ENCODE measurements around the gene INO80.
"Not testable (repeated sequence)": the region's sequence is repeated elsewhere in the genome, so short reads cannot be mapped to it uniquely, and the experiment has no call there.

Gene INO80, protein sequence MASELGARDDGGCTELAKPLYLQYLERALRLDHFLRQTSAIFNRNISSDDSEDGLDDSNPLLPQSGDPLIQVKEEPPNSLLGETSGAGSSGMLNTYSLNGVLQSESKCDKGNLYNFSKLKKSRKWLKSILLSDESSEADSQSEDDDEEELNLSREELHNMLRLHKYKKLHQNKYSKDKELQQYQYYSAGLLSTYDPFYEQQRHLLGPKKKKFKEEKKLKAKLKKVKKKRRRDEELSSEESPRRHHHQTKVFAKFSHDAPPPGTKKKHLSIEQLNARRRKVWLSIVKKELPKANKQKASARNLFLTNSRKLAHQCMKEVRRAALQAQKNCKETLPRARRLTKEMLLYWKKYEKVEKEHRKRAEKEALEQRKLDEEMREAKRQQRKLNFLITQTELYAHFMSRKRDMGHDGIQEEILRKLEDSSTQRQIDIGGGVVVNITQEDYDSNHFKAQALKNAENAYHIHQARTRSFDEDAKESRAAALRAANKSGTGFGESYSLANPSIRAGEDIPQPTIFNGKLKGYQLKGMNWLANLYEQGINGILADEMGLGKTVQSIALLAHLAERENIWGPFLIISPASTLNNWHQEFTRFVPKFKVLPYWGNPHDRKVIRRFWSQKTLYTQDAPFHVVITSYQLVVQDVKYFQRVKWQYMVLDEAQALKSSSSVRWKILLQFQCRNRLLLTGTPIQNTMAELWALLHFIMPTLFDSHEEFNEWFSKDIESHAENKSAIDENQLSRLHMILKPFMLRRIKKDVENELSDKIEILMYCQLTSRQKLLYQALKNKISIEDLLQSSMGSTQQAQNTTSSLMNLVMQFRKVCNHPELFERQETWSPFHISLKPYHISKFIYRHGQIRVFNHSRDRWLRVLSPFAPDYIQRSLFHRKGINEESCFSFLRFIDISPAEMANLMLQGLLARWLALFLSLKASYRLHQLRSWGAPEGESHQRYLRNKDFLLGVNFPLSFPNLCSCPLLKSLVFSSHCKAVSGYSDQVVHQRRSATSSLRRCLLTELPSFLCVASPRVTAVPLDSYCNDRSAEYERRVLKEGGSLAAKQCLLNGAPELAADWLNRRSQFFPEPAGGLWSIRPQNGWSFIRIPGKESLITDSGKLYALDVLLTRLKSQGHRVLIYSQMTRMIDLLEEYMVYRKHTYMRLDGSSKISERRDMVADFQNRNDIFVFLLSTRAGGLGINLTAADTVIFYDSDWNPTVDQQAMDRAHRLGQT (N-terminal part only)

GRCh38 chr15:41116116-41116961, at the start of gene INO80:
Gene INO80 (minus strand): TSS chr15:41116280. CDS start chr15:41096310, 19,970 bp downstream.
- DNase-seq, result peak; percentile 87

DNA sequence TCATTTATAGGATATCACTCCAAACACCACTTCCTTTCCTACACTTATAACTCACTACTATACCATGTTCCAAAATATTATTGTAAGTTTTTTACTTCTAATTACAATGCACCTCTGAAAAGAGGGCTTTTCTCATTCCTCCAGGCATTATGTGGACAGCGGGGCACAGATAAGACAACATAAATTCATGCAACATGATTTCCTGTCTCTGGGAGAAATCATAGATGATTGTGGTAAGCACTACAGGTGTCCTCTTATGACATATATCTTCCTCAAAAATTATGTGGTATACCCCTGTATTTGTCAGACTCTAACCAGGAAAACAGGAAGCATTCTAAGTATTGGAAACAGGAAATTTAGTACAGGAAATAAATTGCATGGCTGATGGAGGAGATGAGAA, 45.7 kb upstream of the INO80 start:
- DNase-seq, result no peak

DNA sequence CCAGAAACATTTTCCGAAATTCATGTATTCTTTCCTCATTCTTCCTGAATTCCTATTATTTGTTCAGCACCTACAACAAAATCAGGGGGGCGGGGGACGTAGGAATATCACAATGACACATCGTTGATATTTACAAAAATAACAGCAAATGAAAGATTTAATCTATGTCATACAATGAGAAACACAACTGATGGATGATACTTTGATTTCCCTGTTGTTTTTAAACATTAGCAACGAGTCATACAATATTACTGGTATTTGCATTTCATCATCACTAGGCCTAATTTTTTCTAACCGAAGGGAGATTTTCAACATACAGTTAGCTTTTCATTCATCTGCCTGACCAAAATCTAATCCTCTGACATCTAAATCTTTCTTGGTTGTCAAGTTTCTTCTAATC, 45.3 kb upstream of the INO80 start:
- no peak for DNase-seq

DNA sequence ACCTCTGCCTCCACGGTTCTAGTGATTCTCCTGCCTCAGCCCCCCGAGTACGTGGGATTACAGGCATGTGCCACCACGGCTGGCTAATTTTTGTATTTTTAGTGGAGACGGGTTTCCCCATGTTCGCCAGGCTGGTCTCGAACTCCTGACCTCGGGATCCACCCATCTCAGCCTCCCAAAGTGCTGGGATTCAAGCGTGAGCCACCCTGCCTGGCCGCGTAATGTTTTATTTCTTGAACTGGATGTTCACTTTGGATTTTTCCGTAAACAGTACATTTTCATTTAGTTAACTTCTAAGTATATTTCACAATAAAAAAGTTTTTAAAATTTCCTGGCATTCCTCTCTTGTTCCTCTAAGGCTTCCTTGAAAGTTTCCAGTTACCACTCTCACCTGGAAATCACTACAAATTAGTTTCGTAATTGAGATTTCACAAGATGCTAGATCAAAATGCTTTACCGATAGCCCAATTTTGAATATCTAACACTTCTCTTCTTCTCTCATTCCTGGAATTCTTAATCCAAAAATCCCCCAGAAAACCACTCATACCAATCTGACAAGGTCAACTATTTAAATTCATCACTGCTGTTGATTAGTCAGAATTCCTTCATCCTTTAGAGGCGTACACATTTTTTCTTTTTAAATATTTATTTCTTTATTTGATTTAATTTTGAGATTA, 44.7 kb upstream of the INO80 start:
- DNase-seq, result no peak

DNA sequence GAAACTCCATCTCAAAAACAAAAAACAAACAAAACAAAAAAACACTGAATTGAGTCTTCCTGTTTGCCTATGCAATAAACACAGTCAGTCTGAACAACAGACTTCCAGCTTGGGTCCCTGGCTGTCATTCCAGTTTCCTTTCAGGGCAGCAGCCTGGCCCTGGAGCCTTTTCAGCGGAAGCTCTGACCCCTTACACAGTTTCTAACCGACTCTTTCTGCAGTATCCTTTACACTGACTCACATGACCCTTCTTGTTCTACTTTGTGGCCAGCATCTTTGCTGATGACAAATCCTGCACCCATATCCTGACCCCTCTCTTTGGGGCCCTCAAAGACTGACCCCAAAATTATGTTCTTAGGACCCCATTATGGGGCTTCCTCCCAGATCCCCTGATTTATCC, 38.3 kb upstream of the INO80 start:
- no peak for DNase-seq

DNA sequence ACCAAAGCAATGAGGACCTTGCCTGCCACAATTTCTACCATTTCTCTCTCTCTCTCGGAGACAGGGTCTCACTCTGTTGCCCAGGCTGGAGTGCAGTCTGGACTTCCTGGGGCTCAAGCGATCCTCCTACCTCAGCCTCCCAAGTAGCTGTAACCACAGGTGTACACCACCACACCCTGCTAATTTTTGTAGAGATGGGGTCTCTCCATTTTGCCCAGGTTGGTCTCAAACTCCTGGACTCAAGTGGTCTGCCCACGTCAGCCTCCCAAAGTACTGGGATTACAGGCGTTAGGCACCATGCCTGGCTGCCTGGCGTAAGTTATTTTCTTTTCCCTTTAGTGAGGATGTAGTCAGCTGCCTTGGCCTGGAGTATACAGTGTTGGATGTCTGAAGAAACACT, 37.7 kb upstream of the INO80 start:
- DNase-seq, result no peak

DNA sequence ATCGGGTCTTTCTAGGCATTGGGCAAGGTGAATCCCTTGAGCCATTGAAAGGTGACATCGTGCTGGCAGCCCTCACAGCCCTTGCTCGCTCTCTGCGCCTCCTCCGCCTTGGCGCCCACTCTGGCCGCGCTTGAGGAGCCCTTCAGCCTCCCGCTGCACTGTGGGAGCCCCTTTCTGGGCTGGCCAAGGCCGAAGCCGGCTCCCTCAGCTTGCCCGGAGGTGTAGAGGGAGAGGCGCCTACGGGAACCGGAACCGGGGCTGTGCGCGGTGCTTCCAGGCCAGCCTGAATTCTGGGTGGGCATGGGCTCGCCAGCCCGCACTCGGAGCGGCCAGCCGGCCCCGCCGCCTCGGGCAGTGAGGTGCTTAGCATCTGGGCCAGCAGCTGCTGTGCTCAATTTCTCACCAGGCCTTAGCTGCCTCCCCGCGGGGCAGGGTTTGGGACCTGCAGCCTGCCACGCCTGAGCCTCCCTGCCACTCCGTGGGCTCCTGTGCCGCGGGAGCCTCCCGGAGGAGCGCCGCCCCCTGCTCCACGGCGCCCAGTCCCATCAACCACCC, 35.4 kb upstream of the INO80 start:
- DNase-seq, result no peak

DNA sequence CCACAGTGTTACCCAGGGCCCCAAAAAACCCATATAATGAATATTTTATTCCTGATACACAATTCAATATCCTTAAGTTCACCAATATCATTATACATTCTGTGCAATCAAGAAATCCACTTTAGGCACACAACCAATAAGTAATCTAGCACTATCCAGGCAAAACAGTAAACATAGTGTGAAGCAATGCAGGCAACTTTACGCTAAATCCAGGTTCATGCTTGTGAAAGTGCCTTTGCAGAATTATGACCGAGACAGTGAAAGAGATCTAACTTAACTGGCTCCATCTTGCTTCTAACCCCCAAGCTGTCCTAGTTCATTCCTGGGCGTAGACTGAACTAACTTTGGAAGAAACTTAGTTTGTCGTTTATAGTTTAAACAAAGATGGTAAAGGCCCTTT, 34.2 kb upstream of the INO80 start:
- no peak for DNase-seq

DNA sequence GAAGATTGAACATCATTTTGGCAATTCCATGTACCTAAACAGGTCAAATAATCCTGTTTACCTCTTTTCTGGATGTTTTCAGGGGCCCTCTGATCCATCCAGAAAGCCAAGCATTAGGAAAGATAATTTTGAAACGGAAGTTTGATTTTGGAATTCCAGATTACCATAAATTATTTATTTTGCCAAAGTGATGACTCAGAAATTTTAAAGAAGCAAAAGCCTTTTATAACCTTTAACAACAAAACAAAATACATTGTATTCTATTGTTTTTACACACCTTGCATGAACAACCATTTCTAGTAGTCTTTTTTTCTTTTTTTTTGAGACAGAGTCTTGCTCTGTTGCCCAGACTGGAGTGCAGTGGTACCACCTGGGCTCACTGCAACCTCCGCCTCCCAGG, 32.0 kb upstream of the INO80 start:
- DNase-seq, result no peak

GRCh38 chr15:41139619-41140018, 23.5 kb upstream of the INO80 start:
- DNase-seq, result no peak

GRCh38 chr15:41139112-41139511, 23.0 kb upstream of the INO80 start:
- not testable (repeated sequence) for DNase-seq

DNA sequence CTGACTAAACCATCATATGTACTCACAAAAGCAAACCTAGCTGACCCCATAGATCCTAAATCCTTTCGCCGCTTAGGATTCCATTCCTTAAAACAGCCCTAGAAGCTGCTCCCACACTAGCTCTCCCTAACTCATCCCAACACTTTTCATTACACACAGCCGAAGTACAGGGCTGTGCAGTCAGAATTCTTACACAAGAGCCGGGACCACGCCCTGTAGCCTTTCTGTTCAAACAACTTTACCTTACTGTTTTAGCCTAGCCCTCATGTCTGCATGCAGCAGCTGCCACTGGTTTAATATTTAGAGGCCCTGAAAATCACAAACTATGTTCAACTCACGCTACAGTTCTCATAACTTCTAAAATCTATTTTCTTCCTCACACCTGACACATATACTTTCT, 19.5 kb upstream of the INO80 start:
- not testable (repeated sequence) for DNase-seq

DNA sequence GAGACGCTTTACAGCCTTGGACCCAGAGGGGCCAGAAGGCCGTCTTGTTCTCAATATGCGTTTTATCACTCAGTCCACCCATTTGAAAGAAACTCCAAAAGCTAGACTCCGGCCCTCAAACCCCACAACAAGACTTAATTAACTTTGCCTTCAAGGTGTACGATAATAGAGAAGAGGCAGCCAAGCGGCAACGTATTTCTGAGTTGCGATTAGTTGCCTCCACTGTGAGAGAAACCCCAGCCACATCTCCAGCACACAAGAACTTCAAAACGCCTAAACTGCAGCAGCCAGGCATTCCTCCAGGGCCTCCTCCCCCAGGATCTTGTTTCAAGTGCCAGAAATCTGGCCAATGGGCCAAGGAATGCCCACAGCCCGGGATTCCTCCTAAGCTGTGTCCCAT, 17.4 kb upstream of the INO80 start:
- no peak for DNase-seq

GRCh38 chr15:41132094-41132493, 16.0 kb upstream of the INO80 start:
- DNase-seq, result not testable (repeated sequence)

DNA sequence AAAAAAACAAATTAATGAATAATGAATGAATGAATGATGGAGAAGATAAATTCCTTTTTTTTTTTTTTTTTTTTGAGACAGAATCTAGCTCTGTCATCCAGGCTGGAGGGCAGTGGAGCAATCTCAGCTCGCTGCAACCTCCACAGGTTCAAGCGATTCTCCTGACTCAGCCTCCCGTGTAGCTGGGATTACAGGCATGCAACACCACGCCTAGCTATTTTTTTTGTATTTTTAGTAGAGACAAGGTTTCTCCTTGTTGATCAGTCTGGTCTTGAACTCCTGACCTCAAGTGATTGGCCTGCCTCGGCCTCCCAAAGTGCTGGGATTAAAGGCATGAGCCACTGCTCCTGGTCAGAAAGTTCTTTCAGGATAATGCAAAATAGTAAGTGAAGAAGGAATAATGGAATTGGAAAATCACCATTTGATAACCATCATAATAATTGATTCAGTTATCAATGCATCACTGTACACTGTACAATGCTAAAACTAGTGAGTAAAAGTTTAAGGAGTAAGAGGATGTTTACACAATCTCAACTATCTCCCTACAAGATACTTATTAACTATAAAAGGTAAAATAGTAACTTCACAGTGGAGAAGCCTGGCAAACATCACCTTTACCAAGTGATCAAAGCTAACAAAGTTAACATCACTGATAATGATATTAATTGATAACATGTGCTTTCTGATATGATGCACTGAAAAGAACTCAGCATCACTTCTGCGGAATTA, 12.3 kb upstream of the INO80 start:
- DNase-seq, result no peak

DNA sequence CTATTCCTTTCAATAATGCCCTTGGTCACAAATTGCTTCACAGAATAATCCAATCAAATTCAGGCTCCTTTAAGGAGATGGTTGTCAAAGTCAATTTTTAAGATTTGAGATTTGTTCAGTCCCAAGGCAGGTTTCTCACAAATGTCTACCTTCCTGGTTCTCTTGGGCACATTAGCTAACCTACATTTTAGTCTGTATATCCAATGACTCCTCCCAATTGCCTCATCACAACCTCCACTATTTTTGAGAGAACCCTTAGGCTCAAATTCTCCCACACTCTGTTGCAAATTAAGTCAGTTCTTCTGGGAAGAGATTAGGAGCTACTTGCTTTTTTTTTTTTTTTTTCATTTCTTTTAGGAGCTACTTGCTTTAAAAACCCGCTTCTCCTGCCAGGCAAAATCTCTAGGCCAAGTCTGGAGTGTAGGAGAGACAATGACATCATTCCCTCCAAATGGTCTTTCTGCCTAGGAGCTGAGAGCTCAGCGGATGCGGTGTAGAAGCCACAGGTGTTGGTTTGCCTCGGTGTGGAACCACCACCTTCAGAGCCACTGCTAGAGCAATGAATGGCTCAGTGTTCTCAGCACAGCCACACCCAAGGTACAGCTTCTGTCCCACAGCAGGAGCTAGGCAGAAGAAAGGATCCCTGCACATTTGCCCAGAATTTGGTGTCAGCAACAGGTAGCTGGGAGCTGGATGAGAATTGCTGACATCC, 10.0 kb upstream of the INO80 start:
- DNase-seq, result no peak

DNA sequence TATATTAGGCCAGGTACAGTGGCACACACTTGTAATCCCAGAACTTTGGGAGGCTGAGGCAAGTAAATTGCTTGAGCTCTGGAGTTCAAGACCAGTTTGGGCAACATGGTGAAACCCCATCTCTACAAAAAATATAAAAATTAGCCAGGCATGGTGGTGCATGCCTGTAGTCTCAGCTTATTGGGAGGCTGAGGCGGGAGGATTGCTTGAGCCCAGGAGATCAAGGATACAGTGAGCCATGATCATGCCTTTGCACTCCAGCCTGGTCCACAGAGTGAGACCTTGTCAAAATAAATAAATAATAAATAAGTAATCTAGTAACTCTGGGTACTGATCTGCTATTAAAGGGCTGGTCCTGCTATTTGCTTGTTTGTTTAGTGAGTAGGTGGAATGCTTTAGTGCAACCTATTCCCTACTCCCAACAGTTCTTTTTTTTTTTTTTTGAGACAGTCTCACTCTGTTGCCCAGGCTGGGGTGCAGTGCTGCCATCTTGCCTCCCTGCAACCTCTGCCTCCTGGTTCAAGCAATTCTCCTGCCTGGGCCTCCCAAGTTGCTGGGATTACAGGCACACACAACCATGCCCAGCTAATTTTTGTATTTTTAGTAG, 9.1 kb upstream of the INO80 start:
- no peak for DNase-seq

- no peak for DNase-seq
Observed at GRCh38 chr15:41124058-41124457, 8.0 kb upstream of the INO80 start.

- DNase-seq, result no peak
Observed at GRCh38 chr15:41122849-41123248, 6.8 kb upstream of the INO80 start.

DNA sequence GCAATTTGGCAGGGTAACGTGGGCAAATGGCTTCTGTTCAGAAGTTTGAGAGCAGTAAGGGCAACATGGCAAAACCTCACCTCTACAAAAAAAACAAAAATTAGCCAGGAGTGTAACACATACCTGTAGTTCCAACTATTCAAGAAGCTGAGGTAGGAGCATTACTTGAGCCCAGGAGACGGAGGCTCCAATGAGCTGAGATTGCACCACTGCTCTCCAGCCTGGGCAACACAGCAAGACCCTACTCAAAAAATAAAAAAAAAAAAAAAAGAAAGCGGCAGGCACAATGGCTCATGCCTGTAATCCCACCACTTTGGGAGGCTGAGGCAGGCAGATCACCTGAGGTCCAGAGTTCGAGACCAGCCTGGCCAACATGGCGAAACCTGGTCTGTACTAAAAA, 5.9 kb upstream of the INO80 start:
- no peak for DNase-seq
